Muscle layer of duodenum (tissue), 2 donors: Measurements from ENCODE around the gene SETD6.

Experiments
- H3K27ac ChIP-seq: one replicate; pipeline ENCODE4 v1.7.0; 2013; ENCODE audit warnings: mild to moderate bottlenecking, low read length
- H3K27me3 ChIP-seq: one replicate; pipeline ENCODE4 v1.7.0; 2013; ENCODE audit warnings: low read depth, mild to moderate bottlenecking, control low read depth, low read length
- H3K36me3 ChIP-seq, 2 donors: one replicate each; pipeline ENCODE4 v1.7.0; 2013; ENCODE audit warnings: low read length in 2 of 2, control low read depth in 1 of 2, mild to moderate bottlenecking in 1 of 2; ENCODE audit not compliant: insufficient read depth in 2 of 2, control insufficient read depth in 1 of 2
- H3K4me1 ChIP-seq, 2 donors: one replicate each; pipeline ENCODE4 v1.7.0; 2013; ENCODE audit warnings: low read length in 2 of 2, mild to moderate bottlenecking in 2 of 2, control low read depth in 1 of 2, moderate library complexity in 1 of 2; ENCODE audit not compliant: insufficient read depth in 2 of 2, control insufficient read depth in 1 of 2
- H3K4me3 ChIP-seq, 2 donors: one replicate each; pipeline ENCODE4 v1.7.0; 2013; ENCODE audit warnings: low read length in 2 of 2, low read depth in 1 of 2, mild to moderate bottlenecking in 1 of 2
- H3K9me3 ChIP-seq, 2 donors: one replicate each; pipeline ENCODE4 v1.7.0; 2013; ENCODE audit warnings: low read length in 2 of 2, control low read depth in 1 of 2, mild to moderate bottlenecking in 1 of 2; ENCODE audit not compliant: control insufficient read depth in 1 of 2
- donor health status: healthy.

SETD6 gene

GRCh38 chr16:58495521-58496331 is 19.6 kb upstream of the SETD6 start:
- no peaks in the 10 kb centered on the region for H3K9me3 ChIP-seq
- H3K36me3 ChIP-seq, result no peaks in the 10 kb centered on the region
- H3K27ac ChIP-seq, result no peak overlapping the region
- H3K27me3 ChIP-seq, result peaks cover 9% of the 10 kb centered on the region
- peaks cover 0 to 17% of the 10 kb centered on the region in 2 donors for H3K4me1 ChIP-seq
- peak overlapping the region in 1 of 2 donors; percentile 39 for H3K4me3 ChIP-seq

- Histone ChIP-seq H3K36me3 (no peaks in the 10 kb centered on the region), H3K4me3 (no peak overlapping the region), H3K27me3 (peaks cover 24% of the 10 kb centered on the region), H3K27ac (no peak overlapping the region), H3K4me1 (peaks cover 0 to 28% of the 10 kb centered on the region in 2 donors), H3K9me3 (no peaks in the 10 kb centered on the region)
Observed at GRCh38 chr16:58497468-58497867, 17.8 kb upstream of the SETD6 start.

- Histone ChIP-seq H3K4me3 (no peak overlapping the region), H3K36me3 (no peaks in the 10 kb centered on the region), H3K4me1 (peaks cover 0 to 28% of the 10 kb centered on the region in 2 donors), H3K9me3 (no peaks in the 10 kb centered on the region), H3K27ac (no peak overlapping the region), H3K27me3 (peaks cover 24% of the 10 kb centered on the region)
Observed at GRCh38 chr16:58497935-58498334, 17.4 kb upstream of the SETD6 start.

- Histone ChIP-seq H3K27me3 (peaks cover 24% of the 10 kb centered on the region), H3K4me1 (peaks cover 0 to 28% of the 10 kb centered on the region in 2 donors), H3K9me3 (no peaks in the 10 kb centered on the region), H3K4me3 (no peak overlapping the region), H3K36me3 (no peaks in the 10 kb centered on the region), H3K27ac (no peak overlapping the region)
Observed at GRCh38 chr16:58498341-58499091, 16.8 kb upstream of the SETD6 start.

- H3K27me3 ChIP-seq, result peaks cover 24% of the 10 kb centered on the region
- no peak overlapping the region for H3K27ac ChIP-seq
- no peaks in the 10 kb centered on the region for H3K9me3 ChIP-seq
- H3K36me3 ChIP-seq, result no peaks in the 10 kb centered on the region
- H3K4me3 ChIP-seq, result no peak overlapping the region
- peaks cover 0 to 28% of the 10 kb centered on the region in 2 donors for H3K4me1 ChIP-seq
Observed at GRCh38 chr16:58499092-58499511, 16.2 kb upstream of the SETD6 start.

- peaks cover 24% of the 10 kb centered on the region for H3K27me3 ChIP-seq
- peak within 1 kb of the TSS; percentile 16 to 58 for H3K4me3 ChIP-seq
- no peaks in the 10 kb centered on the region for H3K36me3 ChIP-seq
- H3K9me3 ChIP-seq, result no peaks in the 10 kb centered on the region
- peaks cover 0 to 28% of the 10 kb centered on the region in 2 donors for H3K4me1 ChIP-seq
- H3K27ac ChIP-seq, result no peak within 1 kb of the TSS
Observed at GRCh38 chr16:58499615-58500351, 15.5 kb upstream of the SETD6 start, which contains the start of gene NDRG4. TSS of gene NDRG4 (plus strand) at chr16:58500143. CDS start at chr16:58500249, 106 bp downstream.

GRCh38 chr16:58500430-58501241 is 14.7 kb upstream of the SETD6 start:
- Histone ChIP-seq H3K27me3 (peaks cover 24% of the 10 kb centered on the region), H3K36me3 (no peaks in the 10 kb centered on the region), H3K4me1 (peaks cover 0 to 23% of the 10 kb centered on the region in 2 donors), H3K9me3 (no peaks in the 10 kb centered on the region), H3K4me3 (peak overlapping the region; percentile 16 to 58), H3K27ac (no peak overlapping the region)

GRCh38 chr16:58501242-58502131 is 13.8 kb upstream of the SETD6 start:
- Histone ChIP-seq H3K9me3 (no peaks in the 10 kb centered on the region), H3K27me3 (peaks cover 24% of the 10 kb centered on the region), H3K4me3 (peak overlapping the region; percentile 7 to 58), H3K36me3 (no peaks in the 10 kb centered on the region), H3K4me1 (peaks cover 0 to 22% of the 10 kb centered on the region in 2 donors), H3K27ac (no peak overlapping the region)

GRCh38 chr16:58502217-58502921 is 12.9 kb upstream of the SETD6 start:
- no peak overlapping the region for H3K4me3 ChIP-seq
- H3K36me3 ChIP-seq, result no peaks in the 10 kb centered on the region
- peaks cover 24% of the 10 kb centered on the region for H3K27me3 ChIP-seq
- H3K27ac ChIP-seq, result no peak overlapping the region
- H3K9me3 ChIP-seq, result no peaks in the 10 kb centered on the region
- H3K4me1 ChIP-seq, result peaks cover 0 to 22% of the 10 kb centered on the region in 2 donors
